Tibial nerve (tissue), 3 donors: Measurements from ENCODE around the gene SLC39A9.

Experiments
- POLR2A ChIP-seq, 2 donors: fragments of 450-650 bp; IDR thresholded peaks; one replicate each; pipeline ENCODE4 v1.6.1; 2017; ENCODE audit warnings: antibody characterized with exemption in 2 of 2, mild to moderate bottlenecking in 2 of 2, moderate library complexity in 2 of 2
- TF ChIP-seq, protein P1 (sequence below), 5 experiments: fragments of 200-600 bp in 3 of 5; fragments of 450-650 bp in 2 of 5; sonication (generic) in 3 of 5; IDR thresholded peaks; one replicate each; pipeline ENCODE4 v1.5.1; 2016 to 2019; ENCODE audit warnings: antibody characterized with exemption in 5 of 5, mild to moderate bottlenecking in 3 of 5, moderate library complexity in 2 of 5

DNA sequence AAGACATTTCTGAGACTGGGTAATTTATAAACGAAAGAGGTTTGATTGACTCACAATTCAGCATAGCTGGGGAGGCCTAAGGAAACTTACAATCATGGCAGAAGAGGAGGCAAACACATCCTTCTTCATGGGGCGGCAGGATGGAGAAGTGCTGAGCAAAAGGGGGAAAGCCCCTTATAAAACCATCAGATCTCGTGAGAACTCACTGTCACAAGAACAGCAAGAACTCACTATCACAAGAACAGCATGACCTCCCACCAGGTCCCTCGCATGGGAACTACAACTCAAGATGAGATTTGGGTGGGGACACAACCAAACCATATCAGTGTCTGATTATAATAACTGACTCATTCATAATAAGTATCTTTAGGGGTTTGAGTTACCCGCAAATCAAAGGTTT lies 6.4 kb downstream of the SLC39A9 start:
- TF ChIP-seq, protein P1, sequence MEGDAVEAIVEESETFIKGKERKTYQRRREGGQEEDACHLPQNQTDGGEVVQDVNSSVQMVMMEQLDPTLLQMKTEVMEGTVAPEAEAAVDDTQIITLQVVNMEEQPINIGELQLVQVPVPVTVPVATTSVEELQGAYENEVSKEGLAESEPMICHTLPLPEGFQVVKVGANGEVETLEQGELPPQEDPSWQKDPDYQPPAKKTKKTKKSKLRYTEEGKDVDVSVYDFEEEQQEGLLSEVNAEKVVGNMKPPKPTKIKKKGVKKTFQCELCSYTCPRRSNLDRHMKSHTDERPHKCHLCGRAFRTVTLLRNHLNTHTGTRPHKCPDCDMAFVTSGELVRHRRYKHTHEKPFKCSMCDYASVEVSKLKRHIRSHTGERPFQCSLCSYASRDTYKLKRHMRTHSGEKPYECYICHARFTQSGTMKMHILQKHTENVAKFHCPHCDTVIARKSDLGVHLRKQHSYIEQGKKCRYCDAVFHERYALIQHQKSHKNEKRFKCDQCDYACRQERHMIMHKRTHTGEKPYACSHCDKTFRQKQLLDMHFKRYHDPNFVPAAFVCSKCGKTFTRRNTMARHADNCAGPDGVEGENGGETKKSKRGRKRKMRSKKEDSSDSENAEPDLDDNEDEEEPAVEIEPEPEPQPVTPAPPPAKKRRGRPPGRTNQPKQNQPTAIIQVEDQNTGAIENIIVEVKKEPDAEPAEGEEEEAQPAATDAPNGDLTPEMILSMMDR (IDR thresholded peaks at IDR 0.05) = no peak
- no peak for TF ChIP-seq POLR2A (IDR thresholded peaks at IDR 0.05)
